Panc1 (cell line): Measurements from ENCODE around the gene CYB5R2.

Experiments
- CTCF ChIP-seq: fragments of 450-650 bp; IDR thresholded peaks from 2 replicates; pipeline ENCODE4 v1.5.1; 2017; ENCODE audit warnings: mild to moderate bottlenecking
- POLR2AphosphoS5 ChIP-seq: IDR thresholded peaks from 2 replicates; pipeline ENCODE4 v1.6.1; 2012; ENCODE audit warnings: mild to moderate bottlenecking, low read depth, low read length, moderate library complexity
- REST ChIP-seq, 2 experiments: IDR thresholded peaks; 2 replicates each; pipeline ENCODE4 v1.6.1; 2011 to 2012; ENCODE audit warnings: low read depth in 2 of 2, control low read depth in 1 of 2, low read length in 1 of 2, mild to moderate bottlenecking in 1 of 2, moderate library complexity in 1 of 2; ENCODE audit not compliant: insufficient read depth in 1 of 2
- SIN3A ChIP-seq: IDR thresholded peaks from 2 replicates; pipeline ENCODE4 v1.6.1; 2012; ENCODE audit warnings: low read depth, mild to moderate bottlenecking, low read length, moderate library complexity, borderline replicate concordance; ENCODE audit not compliant: insufficient read depth

GRCh38 chr11:7635137-7635536, 38.2 kb downstream of the CYB5R2 start:
- TF ChIP-seq POLR2AphosphoS5 (no peak), CTCF (no peak), REST (IDR thresholded peaks at IDR 0.05; ENCODE audit: insufficient read depth in 1 of 2, low read depth in 2 of 2, low read length in 1 of 2) (no peak), SIN3A (no peak)
